Body of pancreas (tissue), 4 donors: ENCODE results near the gene RNF222.

ENCODE experiments used
- CTCF ChIP-seq, 7 experiments: fragments of 450-650 bp in 4 of 7; fragments of 200-600 bp in 3 of 7; sonication (generic) in 3 of 7; IDR thresholded peaks; one replicate each; pipeline ENCODE4 v1.5.1; 2016 to 2019; ENCODE audit warnings: antibody characterized with exemption in 7 of 7
- POLR2A ChIP-seq, 3 donors: fragments of 450-650 bp; IDR thresholded peaks; one replicate each; pipeline ENCODE4 v1.6.1; 2016; ENCODE audit warnings: antibody characterized with exemption in 3 of 3, mild to moderate bottlenecking in 2 of 3

DNA sequence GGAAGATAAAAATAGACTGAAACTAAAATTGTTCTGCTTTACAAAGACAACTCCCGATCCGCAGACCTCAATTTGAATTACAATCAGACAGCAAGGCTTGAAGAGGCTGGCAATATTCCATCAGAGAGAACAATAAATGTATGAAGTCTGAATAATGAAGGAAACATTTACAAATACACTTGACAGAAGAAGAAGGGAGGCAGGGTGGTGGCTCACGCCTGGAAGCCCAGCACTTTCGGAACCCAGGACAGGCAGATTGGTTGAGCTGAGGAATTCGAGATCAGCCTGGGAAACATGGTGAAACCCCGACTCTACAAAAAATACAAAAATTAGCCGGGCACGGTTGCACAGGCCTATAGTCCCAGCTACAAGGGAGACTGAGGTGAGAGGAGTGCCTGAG, 43.4 kb downstream of the RNF222 start:
- TF ChIP-seq CTCF (IDR thresholded peaks at IDR 0.05), result no peak
- TF ChIP-seq POLR2A (IDR thresholded peaks at IDR 0.05), result no peak
